GM12892 (cell line): ENCODE results near the gene RCL1.

Experiments
- POLR2A ChIP-seq: IDR thresholded peaks from 2 replicates; pipeline ENCODE4 v1.6.1; 2011; ENCODE audit warnings: low read depth, low read length, control low read depth
- POLR2AphosphoS5 ChIP-seq: IDR thresholded peaks from 2 replicates; pipeline ENCODE4 v1.6.1; 2011; ENCODE audit warnings: low read depth, low read length, control low read depth
- TAF1 ChIP-seq: IDR thresholded peaks from 2 replicates; pipeline ENCODE4 v1.6.1; 2011; ENCODE audit warnings: low read depth, mild to moderate bottlenecking, control low read depth, low read length, borderline replicate concordance

GRCh38 chr9:4804531-4805016 lies 11.8 kb downstream of the RCL1 start:
- TF ChIP-seq POLR2A, result no peak
- no peak for TF ChIP-seq POLR2AphosphoS5
- TF ChIP-seq TAF1, result no peak
